H1 (cell line): ENCODE measurements around the gene NR1D2. TPM values are rescaled to one million over a fixed set of nuclear protein-coding genes. Genes with fewer than 3 reads are reported as not detected.

ENCODE experiments used
- CTCF ChIA-PET: fragments of 300-600 bp; sonication (Branson Sonifier 250); formaldehyde crosslinking; loops from one replicate; lab custom pipeline; 2021; ENCODE audit not compliant: partially characterized antibody; lab: Charles Lee
- POLR2A ChIA-PET: fragments of 300-600 bp; sonication (Branson Sonifier 250); formaldehyde crosslinking; loops from one replicate; lab custom pipeline; 2021; ENCODE audit warnings: inconsistent platforms; ENCODE audit not compliant: partially characterized antibody; lab: Charles Lee
- DNase-seq, 2 experiments: peaks; one replicate each; pipeline versions ENCODE4 v3.0.0 to v3.0.0-alpha.2; 2010 to 2022; ENCODE audit warnings: low spot score in 2 of 2, low read depth in 1 of 2, mixed read lengths in 1 of 2
- FAIRE-seq: peaks from 2 replicates; lab custom pipeline; 2011; peaks lifted over from hg19 to GRCh38; lab: Jason Lieb, UNC
- H2AFZ ChIP-seq: 2 replicates; pipeline ENCODE4 v1.8.1; 2012; ENCODE audit warnings: low read length, inconsistent platforms
- H2AK5ac ChIP-seq: 2 replicates; pipeline ENCODE4 v1.6.1; 2013; ENCODE audit warnings: low read depth, low read length
- H2BK120ac ChIP-seq: replicated peaks from 2 replicates; pipeline ENCODE3; 2013; ENCODE audit warnings: low read depth, low read length, inconsistent platforms
- H2BK12ac ChIP-seq: 2 replicates; pipeline ENCODE4 v1.6.1; 2013; ENCODE audit warnings: low read depth, low read length
- H2BK15ac ChIP-seq: 2 replicates; pipeline ENCODE4 v1.6.1; 2013; ENCODE audit warnings: low read length
- H2BK20ac ChIP-seq: 2 replicates; pipeline ENCODE4 v1.6.1; 2013; ENCODE audit warnings: low read length
- H2BK5ac ChIP-seq: 2 replicates; pipeline ENCODE4 v1.6.1; 2013; ENCODE audit warnings: low read depth, low read length
- H3K14ac ChIP-seq: 2 replicates; pipeline ENCODE4 v1.6.1; 2013; ENCODE audit warnings: inconsistent platforms; ENCODE audit not compliant: insufficient read length
- H3K18ac ChIP-seq: 2 replicates; pipeline ENCODE4 v1.6.1; 2013; ENCODE audit warnings: low read length; ENCODE audit errors: extremely low read depth
- H3K23ac ChIP-seq: 2 replicates; pipeline ENCODE4 v1.6.1; 2013; ENCODE audit warnings: inconsistent platforms; ENCODE audit not compliant: insufficient read length
- H3K23me2 ChIP-seq: 2 replicates; pipeline ENCODE4 v1.6.1; 2013; ENCODE audit warnings: low read depth, low read length
- H3K27ac ChIP-seq: 2 replicates; pipeline ENCODE4 v1.6.1; 2011; ENCODE audit warnings: low read depth, low read length, inconsistent platforms
- H3K27me3 ChIP-seq, 4 experiments: replicated peaks in 1 of 4; 1 replicate in 1 of 4; 2 replicates in 3 of 4; pipeline versions ENCODE4 v1.6.1 to v1.8.1; 2011 to 2013; ENCODE audit warnings: low read length in 3 of 4, mild to moderate bottlenecking in 3 of 4, inconsistent platforms in 2 of 4, mixed read lengths in 2 of 4, moderate library complexity in 1 of 4; ENCODE audit not compliant: control insufficient read depth in 3 of 4, insufficient read depth in 3 of 4; ENCODE audit errors: extremely low read depth in 1 of 4
- H3K36me3 ChIP-seq, 4 experiments: 2 replicates each; pipeline versions ENCODE4 v1.6.1 to v1.8.1; 2011 to 2013; ENCODE audit warnings: mild to moderate bottlenecking in 4 of 4, low read length in 3 of 4, moderate library complexity in 2 of 4, control low read depth in 1 of 4, inconsistent platforms in 1 of 4; ENCODE audit not compliant: insufficient read depth in 4 of 4, control insufficient read depth in 2 of 4
- H3K4ac ChIP-seq: replicated peaks from 2 replicates; pipeline ENCODE3; 2013; ENCODE audit warnings: low read length, low read depth, mixed read lengths, inconsistent platforms; ENCODE audit not compliant: insufficient read length
- H3K4me1 ChIP-seq, 4 experiments: replicated peaks in 1 of 4; 1 replicate in 1 of 4; 2 replicates in 3 of 4; pipeline versions ENCODE4 v1.6.1 to v1.8.1; 2011 to 2013; ENCODE audit warnings: low read length in 3 of 4, inconsistent platforms in 2 of 4, mixed read lengths in 1 of 4; ENCODE audit not compliant: insufficient read depth in 4 of 4, control insufficient read depth in 3 of 4
- H3K4me2 ChIP-seq, 2 experiments: 2 replicates each; pipeline versions ENCODE4 v1.6.1 to v1.8.1; 2011 to 2013; ENCODE audit warnings: low read depth in 2 of 2, low read length in 2 of 2, control low read depth in 1 of 2, inconsistent platforms in 1 of 2, mild to moderate bottlenecking in 1 of 2; ENCODE audit not compliant: insufficient read depth in 1 of 2
- H3K4me3 ChIP-seq, 4 experiments: fragments of 200-600, 300-600 bp in 1 of 4; sonication (generic), shearing (Covaris generic), sonication (Bioruptor Twin) in 1 of 4; 2 replicates each; pipeline versions ENCODE4 v1.5.1 to v1.8.1; 2011 to 2016; ENCODE audit warnings: low read length in 4 of 4, low read depth in 3 of 4, control low read depth in 2 of 4, inconsistent platforms in 2 of 4, mild to moderate bottlenecking in 2 of 4, mixed read lengths in 1 of 4, moderate library complexity in 1 of 4; ENCODE audit not compliant: insufficient read depth in 2 of 4; ENCODE audit errors: extremely low read depth in 1 of 4
- H3K56ac ChIP-seq: replicated peaks from 2 replicates; pipeline ENCODE3; 2013; ENCODE audit warnings: low read depth, mild to moderate bottlenecking, mixed read lengths, low read length, inconsistent platforms; ENCODE audit not compliant: insufficient read length
- H3K79me1 ChIP-seq: 2 replicates; pipeline ENCODE4 v1.6.1; 2013; ENCODE audit warnings: low read depth, low read length, control low read depth
- H3K79me2 ChIP-seq, 2 experiments: 2 replicates each; pipeline versions ENCODE4 v1.6.1 to v1.8.1; 2012 to 2013; ENCODE audit warnings: low read length in 2 of 2, mild to moderate bottlenecking in 2 of 2, inconsistent platforms in 1 of 2; ENCODE audit not compliant: insufficient read depth in 2 of 2, control insufficient read depth in 1 of 2
- H3K9ac ChIP-seq, 4 experiments: replicated peaks in 1 of 4; 1 replicate in 1 of 4; 2 replicates in 3 of 4; pipeline versions ENCODE4 v1.6.1 to v1.8.1; 2011 to 2013; ENCODE audit warnings: low read depth in 3 of 4, low read length in 3 of 4, control low read depth in 2 of 4, mild to moderate bottlenecking in 2 of 4, moderate library complexity in 2 of 4, inconsistent platforms in 1 of 4; ENCODE audit errors: extremely low read depth in 1 of 4
- H3K9me3 ChIP-seq, 2 experiments: 2 replicates each; pipeline versions ENCODE4 v1.6.1 to v1.8.1; 2012 to 2013; ENCODE audit warnings: mild to moderate bottlenecking in 2 of 2, moderate library complexity in 2 of 2, control low read depth in 1 of 2, inconsistent platforms in 1 of 2, low read depth in 1 of 2, low read length in 1 of 2, mixed read lengths in 1 of 2; ENCODE audit not compliant: insufficient read depth in 2 of 2
- H4K20me1 ChIP-seq, 2 experiments: replicated peaks in 1 of 2; 2 replicates each; pipeline versions ENCODE3 to v1.8.1; 2011 to 2013; ENCODE audit warnings: inconsistent platforms in 2 of 2, low read length in 2 of 2, mild to moderate bottlenecking in 1 of 2; ENCODE audit not compliant: insufficient read depth in 2 of 2, control insufficient read depth in 1 of 2
- H4K5ac ChIP-seq: 2 replicates; pipeline ENCODE4 v1.6.1; 2013; ENCODE audit warnings: low read length, low read depth, mixed read lengths, inconsistent platforms; ENCODE audit not compliant: insufficient read length
- H4K8ac ChIP-seq: 2 replicates; pipeline ENCODE4 v1.8.0; 2013; ENCODE audit warnings: mild to moderate bottlenecking, moderate library complexity, low read length, inconsistent platforms; ENCODE audit not compliant: insufficient read depth; ENCODE audit errors: extremely low read depth
- H4K91ac ChIP-seq: replicated peaks from 2 replicates; pipeline ENCODE3; 2013; ENCODE audit warnings: low read length, mixed read lengths, inconsistent platforms; ENCODE audit not compliant: insufficient read length
- WGBS, 2 experiments: shearing (Covaris generic) in 1 of 2; methylation state at CpG; one replicate each; pipeline versions ENCODE4 v1.1.6 to v1.1.7; 2013 to 2015; ENCODE audit warnings: low lambda C conversion rate in 2 of 2, mixed read lengths in 2 of 2, inconsistent platforms in 1 of 2, low coverage in 1 of 2, missing lambda C conversion rate in 1 of 2; ENCODE audit not compliant: insufficient replicate concordance in 2 of 2, insufficient coverage in 1 of 2, insufficient read length in 1 of 2; ENCODE audit errors: extremely low coverage in 1 of 2, missing lambda C conversion rate in 1 of 2; 5-methylcytosine and 5-hydroxymethylcytosine counted together
- polyA plus RNA-seq, 7 experiments: library from polyadenylated mRNA; depleted of rRNA in 3 of 7; stranded (reverse) in 5 of 7; unstranded in 2 of 7; fragments of >200 nt in 5 of 7; fragments of 200-250 nt in 2 of 7; gene quantifications; 1 replicate in 5 of 7; 2 replicates in 1 of 7; 4 replicates in 1 of 7; pipeline versions ENCODE4 v1.2.1 to v1.2.3, GENCODE V29; 2011 to 2013; ENCODE audit warnings: missing spikeins in 2 of 7, mixed read lengths in 2 of 7
- total RNA-seq: library from RNA; stranded (reverse); fragmentation: NEBNext Ultra II Directional; extraction: Animal tissue kit (Norgen Biotek cat#: 25700); gene quantifications from 2 replicates; pipeline ENCODE4 v1.2.1, GENCODE V29; 2021

Gene NR1D2
- total and polyA plus RNA-seq, 2 of the 8 experiments (the other 6 are each of a cell fraction or from before 2014, with no cell fraction given): 5.9 to 21.7 TPM

GRCh38 chr3:23960649-23961048 lies 15.6 kb downstream of the NR1D2 start:
- WGBS, 2 experiments: 92% methylated on average over 1 of the region's 1 CpG; no CpG with 5 or more reads in 1 of the 2 experiments
- Histone ChIP-seq H3K4ac (no peak overlapping the region), H2BK5ac (no peak overlapping the region), H2AK5ac (no peak overlapping the region), H3K27ac (no peak overlapping the region), H3K4me2 (no peak overlapping the region), H3K4me3 (no peak overlapping the region), H3K79me2 (peaks cover 0 to 14% of the 10 kb centered on the region in 2 experiments; a peak in 2 of 4 replicates), H3K23ac (no peak overlapping the region), H3K9me3 (no peaks in the 10 kb centered on the region), H3K27me3 (no peaks in the 10 kb centered on the region), H3K56ac (no peak overlapping the region), H4K5ac (no peak overlapping the region), H2AFZ (no peak overlapping the region), H3K14ac (no peak overlapping the region), H2BK20ac (no peak overlapping the region), H4K91ac (no peak overlapping the region), H3K9ac (no peak overlapping the region), H4K20me1 (peaks cover 0 to 2% of the 10 kb centered on the region in 2 experiments), H3K79me1 (no peaks in the 10 kb centered on the region), H3K23me2 (no peaks in the 10 kb centered on the region), H4K8ac (no peak overlapping the region), H3K18ac (no peak overlapping the region), H2BK12ac (no peak overlapping the region), H2BK120ac (no peak overlapping the region), H3K4me1 (no peaks in the 10 kb centered on the region), H2BK15ac (no peak overlapping the region), H3K36me3 (peaks cover 0 to 52% (median 9%) of the 10 kb centered on the region in 4 experiments; a peak in 6 of 8 replicates)
- no peak for DNase-seq
- POLR2A ChIA-PET: interaction anchor here (1.2 kb wide), 1 partner anchor 13 kb away, joined by 3 read pairs; no protein-coding TSS in a partner anchor
- FAIRE-seq: no peak
- CTCF ChIA-PET: interaction anchor here (2.4 kb wide), 1 partner anchor 14 kb away, joined by 6 read pairs; no protein-coding TSS in a partner anchor
